OCI-LY3 (cell line): Measurements from ENCODE around the gene CTNND2.

Experiments
- CTCF ChIP-seq: fragments of 200-600, 300-600 bp; sonication (generic); IDR thresholded peaks from 2 replicates; pipeline ENCODE4 v1.5.1; 2014; ENCODE audit warnings: antibody characterized with exemption, low read length, low read depth
- EZH2phosphoT487 ChIP-seq: fragments of 200-600 bp; shearing (Covaris generic); IDR thresholded peaks from 2 replicates; pipeline ENCODE4 v1.6.1; 2018; ENCODE audit warnings: antibody characterized with exemption, mixed run types, low read depth

- TF ChIP-seq CTCF (no peak), EZH2phosphoT487 (no peak)
Observed at GRCh38 chr5:11363631-11364178, 540.5 kb downstream of the CTNND2 start.
